Measurements from ENCODE around the gene ATF3.

GRCh38 chr1:212651521-212651920 lies 43.0 kb downstream of the ATF3 start:
- TF ChIP-seq CTCF (IDR thresholded peaks at IDR 0.05; ENCODE audit: borderline replicate concordance, extremely low read depth, low read length, poor library complexity, severe bottlenecking) (no peak), EZH2 (IDR thresholded peaks at IDR 0.05; ENCODE audit: borderline replicate concordance, low read depth, low read length, severe bottlenecking) (no peak)
